Left forelimb (tissue), 1 donor: Measurements from ENCODE around the gene KLHL24.
"Not testable (repeated sequence)": the region's sequence is repeated elsewhere in the genome, so short reads cannot be mapped to it uniquely, and the experiment has no call there.

ENCODE experiments used
- DNase-seq: peaks from one replicate; pipeline ENCODE4 v3.0.0-alpha.2; 2018; ENCODE audit warnings: low spot score

KLHL24 gene

GRCh38 chr3:183635431-183636220 lies at the start of gene KLHL24:
KLHL24 (plus strand) TSS chr3:183635623; CDS start chr3:183650357, 14,734 bp downstream.
- DNase-seq, result peak; percentile 95

- no peak for DNase-seq
Observed at GRCh38 chr3:183586477-183586876, 48.9 kb upstream of the KLHL24 start.

GRCh38 chr3:183587336-183587735 lies 48.1 kb upstream of the KLHL24 start:
- DNase-seq, result no peak

- no peak for DNase-seq
Observed at GRCh38 chr3:183590442-183590841, 45.0 kb upstream of the KLHL24 start.

GRCh38 chr3:183591881-183592521 lies 43.4 kb upstream of the KLHL24 start:
- no peak for DNase-seq

- no peak for DNase-seq
Observed at GRCh38 chr3:183592821-183593220, 42.6 kb upstream of the KLHL24 start.

GRCh38 chr3:183594636-183595035 lies 40.8 kb upstream of the KLHL24 start:
- DNase-seq, result no peak

- no peak for DNase-seq
Observed at GRCh38 chr3:183597959-183598358, 37.5 kb upstream of the KLHL24 start.

- DNase-seq, result not testable (repeated sequence)
Observed at GRCh38 chr3:183611326-183611725, 24.1 kb upstream of the KLHL24 start.

GRCh38 chr3:183613366-183614285 lies 21.8 kb upstream of the KLHL24 start:
- no peak for DNase-seq

GRCh38 chr3:183618542-183618941 lies 16.9 kb upstream of the KLHL24 start:
- DNase-seq, result no peak

GRCh38 chr3:183619010-183619409 lies 16.4 kb upstream of the KLHL24 start:
- DNase-seq, result no peak

GRCh38 chr3:183619624-183620251 lies 15.7 kb upstream of the KLHL24 start:
- no peak for DNase-seq

GRCh38 chr3:183620252-183620628 lies 15.2 kb upstream of the KLHL24 start:
- no peak for DNase-seq

GRCh38 chr3:183622473-183622872 lies 12.9 kb upstream of the KLHL24 start:
- not testable (repeated sequence) for DNase-seq

- no peak for DNase-seq
Observed at GRCh38 chr3:183626877-183627594, 8.4 kb upstream of the KLHL24 start.

GRCh38 chr3:183629546-183630301 lies 5.7 kb upstream of the KLHL24 start:
- no peak for DNase-seq

GRCh38 chr3:183631715-183632114 lies 3.7 kb upstream of the KLHL24 start:
- DNase-seq, result no peak

- DNase-seq, result not testable (repeated sequence)
Observed at GRCh38 chr3:183632725-183633124, 2.7 kb upstream of the KLHL24 start.

GRCh38 chr3:183634707-183635106 lies 716 bp upstream of the KLHL24 start:
- DNase-seq, result no peak

GRCh38 chr3:183635107-183635430 lies 354 bp upstream of the KLHL24 start:
- DNase-seq, result no peak
